Measurements from ENCODE around the gene LRP1-AS.

The LRP1-AS gene

DNA sequence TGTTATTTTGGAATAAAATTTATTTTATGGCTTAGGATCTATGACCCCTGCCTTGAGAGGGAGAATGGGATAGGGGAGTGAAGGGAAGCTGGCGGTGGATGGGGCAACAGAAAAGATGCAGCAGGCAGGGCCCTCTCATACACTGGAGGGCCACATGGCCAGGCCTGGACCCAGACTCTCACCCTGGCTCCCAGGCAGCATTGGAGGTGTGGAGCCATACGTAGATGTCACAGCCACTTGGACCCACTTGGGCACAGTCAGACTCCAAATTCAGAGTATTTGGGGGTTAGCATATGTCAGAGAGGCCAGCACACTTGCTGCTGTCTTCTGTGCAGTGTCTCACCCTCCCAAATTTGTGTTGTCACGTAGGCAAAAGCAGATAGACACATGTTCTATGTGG lies 52.0 kb downstream of the LRP1-AS start:
- no peak for DNase-seq

Measured in activated CD4-positive, alpha-beta T cell treated with anti-CD3 and anti-CD28 coated beads, Interleukin-10, Interleukin-2, amounts not matched to agents 100 ng/mL and 50 ng/mL, durations not matched to agents 16 hours and 8 hours (primary cell).